SU-DHL-6 (cell line): Measurements from ENCODE around the gene SYK.

Experiments used
- EZH2phosphoT487 ChIP-seq: fragments of 200-600 bp; sonication (generic), shearing (Covaris generic); conservative IDR thresholded peaks from 2 replicates; pipeline ENCODE4 v1.6.1; 2018; ENCODE audit warnings: mild to moderate bottlenecking, antibody characterized with exemption, low read length, moderate library complexity, mixed read lengths
- TF ChIP-seq, protein P1 (sequence below): fragments of 200-600 bp; sonication (generic); IDR thresholded peaks from one replicate; pipeline ENCODE4 v1.5.1; 2017; ENCODE audit warnings: antibody characterized with exemption, mild to moderate bottlenecking, low read length, moderate library complexity; ENCODE audit not compliant: insufficient read depth, poor library complexity, severe bottlenecking

DNA sequence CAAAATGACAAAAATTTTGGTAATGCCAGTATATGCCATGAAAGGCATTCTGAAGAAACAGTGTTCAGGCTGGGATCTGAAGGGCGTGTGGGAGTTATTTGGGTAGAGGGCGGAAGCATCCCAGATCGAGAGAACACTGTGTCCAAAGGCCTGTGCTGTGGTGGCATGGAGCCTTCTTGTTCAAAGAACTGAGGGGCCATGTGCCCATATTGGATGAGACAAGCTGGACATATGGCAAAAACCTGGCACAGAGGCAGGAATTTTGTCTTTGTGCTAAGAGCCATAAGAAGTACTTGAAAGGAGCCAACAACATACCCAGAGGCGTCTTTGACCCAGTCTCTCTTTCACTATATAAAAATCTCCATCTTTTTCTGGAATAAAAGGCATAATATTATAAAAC, 128.0 kb downstream of the SYK start:
- TF ChIP-seq, protein P1, sequence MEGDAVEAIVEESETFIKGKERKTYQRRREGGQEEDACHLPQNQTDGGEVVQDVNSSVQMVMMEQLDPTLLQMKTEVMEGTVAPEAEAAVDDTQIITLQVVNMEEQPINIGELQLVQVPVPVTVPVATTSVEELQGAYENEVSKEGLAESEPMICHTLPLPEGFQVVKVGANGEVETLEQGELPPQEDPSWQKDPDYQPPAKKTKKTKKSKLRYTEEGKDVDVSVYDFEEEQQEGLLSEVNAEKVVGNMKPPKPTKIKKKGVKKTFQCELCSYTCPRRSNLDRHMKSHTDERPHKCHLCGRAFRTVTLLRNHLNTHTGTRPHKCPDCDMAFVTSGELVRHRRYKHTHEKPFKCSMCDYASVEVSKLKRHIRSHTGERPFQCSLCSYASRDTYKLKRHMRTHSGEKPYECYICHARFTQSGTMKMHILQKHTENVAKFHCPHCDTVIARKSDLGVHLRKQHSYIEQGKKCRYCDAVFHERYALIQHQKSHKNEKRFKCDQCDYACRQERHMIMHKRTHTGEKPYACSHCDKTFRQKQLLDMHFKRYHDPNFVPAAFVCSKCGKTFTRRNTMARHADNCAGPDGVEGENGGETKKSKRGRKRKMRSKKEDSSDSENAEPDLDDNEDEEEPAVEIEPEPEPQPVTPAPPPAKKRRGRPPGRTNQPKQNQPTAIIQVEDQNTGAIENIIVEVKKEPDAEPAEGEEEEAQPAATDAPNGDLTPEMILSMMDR, result no peak
- no peak for TF ChIP-seq EZH2phosphoT487
